KOPT-K1 (cell line): Measurements from ENCODE around the gene NELFE.
"Not testable (repeated sequence)": the region's sequence is repeated elsewhere in the genome, so short reads cannot be mapped to it uniquely, and the experiment has no call there.

Experiments
- H3K27ac ChIP-seq: fragments of 200-600 bp; sonication (generic); 2 replicates; pipeline ENCODE4 v1.5.1; 2016; ENCODE audit warnings: antibody characterized with exemption, mild to moderate bottlenecking, low read depth, low read length; ENCODE audit not compliant: poor library complexity, severe bottlenecking
- H3K36me3 ChIP-seq: fragments of 200-600 bp; sonication (generic); 2 replicates; pipeline ENCODE4 v1.5.1; 2017; ENCODE audit warnings: antibody characterized with exemption, mild to moderate bottlenecking, low read length, moderate library complexity; ENCODE audit not compliant: insufficient read depth
- H3K9me3 ChIP-seq: fragments of 200-600 bp; sonication (generic); 2 replicates; pipeline ENCODE4 v1.5.1; 2017; ENCODE audit warnings: antibody characterized with exemption, low read length, mild to moderate bottlenecking; ENCODE audit not compliant: insufficient read depth, poor library complexity, severe bottlenecking

NELFE gene

DNA sequence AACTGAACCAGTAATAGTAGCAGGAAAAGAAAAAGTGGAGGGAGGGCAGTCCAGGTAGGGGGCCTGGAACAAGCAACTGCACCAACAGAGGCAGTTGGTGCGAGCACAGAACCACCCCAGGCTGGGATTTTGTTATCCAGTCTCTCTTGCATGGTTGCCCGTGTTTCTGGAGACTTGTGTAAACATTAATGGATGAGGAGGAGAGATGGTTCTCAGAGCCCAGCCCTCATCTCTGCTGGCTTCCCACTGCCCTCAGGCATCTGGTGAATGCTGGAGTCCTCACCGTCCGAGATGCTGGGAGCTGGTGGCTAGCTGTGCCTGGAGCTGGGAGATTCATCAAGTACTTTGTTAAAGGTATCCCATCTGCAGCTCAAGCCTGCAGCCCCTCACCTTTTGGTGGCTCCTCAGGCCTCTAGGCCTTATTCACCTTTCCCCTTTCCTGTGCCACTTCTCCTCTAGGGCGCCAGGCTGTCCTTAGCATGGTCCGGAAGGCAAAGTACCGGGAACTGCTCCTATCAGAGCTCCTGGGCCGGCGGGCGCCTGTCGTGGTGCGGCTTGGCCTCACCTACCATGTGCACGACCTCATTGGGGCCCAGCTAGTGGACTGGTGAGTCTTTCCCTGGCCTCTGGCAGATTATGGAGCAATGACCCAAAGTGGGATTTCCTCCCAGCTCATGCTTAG is 21.6 kb upstream of the NELFE start:
- not testable (repeated sequence) for H3K36me3 ChIP-seq, H3K9me3 ChIP-seq, H3K27ac ChIP-seq

DNA sequence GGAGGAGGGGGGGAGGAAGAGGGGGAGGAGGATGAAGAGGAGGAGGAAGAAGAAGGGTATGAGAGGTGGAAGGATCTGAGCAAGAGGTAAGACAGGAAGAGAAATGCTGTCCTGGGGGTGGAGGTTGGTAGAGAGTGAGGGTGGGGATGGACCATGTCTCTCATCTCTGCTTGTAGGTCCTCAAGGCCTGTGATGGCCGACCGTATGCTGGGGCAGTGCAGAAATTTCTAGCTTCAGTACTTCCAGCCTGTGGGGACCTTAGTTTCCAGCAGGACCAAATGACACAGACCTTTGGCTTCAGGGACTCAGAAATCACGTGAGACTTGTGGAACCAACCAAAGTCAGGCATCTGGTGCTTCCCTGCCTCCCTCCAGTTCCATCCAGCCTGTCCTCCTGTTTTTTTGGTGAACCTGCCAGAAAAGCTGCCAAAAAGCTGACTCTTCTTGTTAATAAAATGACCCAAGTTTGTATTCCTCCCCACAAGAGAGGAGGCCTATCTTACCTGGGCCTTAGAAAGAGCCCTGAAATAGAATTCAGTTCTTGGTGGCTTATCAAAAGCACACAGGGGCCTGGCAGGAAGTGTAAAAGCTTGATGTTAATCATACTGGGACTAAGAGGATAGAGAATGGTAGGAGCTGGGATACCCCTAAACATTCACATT is 20.6 kb upstream of the NELFE start:
- H3K27ac ChIP-seq = no peak overlapping the region
- H3K36me3 ChIP-seq = no peaks in the 10 kb centered on the region
- no peaks in the 10 kb centered on the region for H3K9me3 ChIP-seq

DNA sequence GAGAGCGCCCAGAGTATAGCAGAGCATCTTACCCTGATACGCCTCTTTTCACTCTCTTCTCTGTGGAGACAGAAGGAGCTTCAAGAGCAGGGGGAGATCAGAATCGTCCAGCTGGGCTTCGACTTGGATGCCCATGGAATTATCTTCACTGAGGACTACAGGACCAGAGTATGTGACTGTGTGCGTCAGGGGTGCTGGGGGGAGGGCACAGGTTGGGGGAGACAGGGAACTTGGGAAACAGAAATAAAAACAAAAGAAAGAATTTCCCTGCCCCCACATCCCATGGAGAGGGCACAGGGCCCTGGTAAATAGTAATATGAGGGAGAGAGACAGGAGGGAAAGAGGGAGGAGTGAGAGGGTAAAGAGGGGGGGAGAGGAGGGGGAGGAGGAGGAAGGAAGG is 20.1 kb upstream of the NELFE start:
- Histone ChIP-seq H3K36me3 (no peaks in the 10 kb centered on the region), H3K9me3 (no peaks in the 10 kb centered on the region), H3K27ac (no peak overlapping the region)

DNA sequence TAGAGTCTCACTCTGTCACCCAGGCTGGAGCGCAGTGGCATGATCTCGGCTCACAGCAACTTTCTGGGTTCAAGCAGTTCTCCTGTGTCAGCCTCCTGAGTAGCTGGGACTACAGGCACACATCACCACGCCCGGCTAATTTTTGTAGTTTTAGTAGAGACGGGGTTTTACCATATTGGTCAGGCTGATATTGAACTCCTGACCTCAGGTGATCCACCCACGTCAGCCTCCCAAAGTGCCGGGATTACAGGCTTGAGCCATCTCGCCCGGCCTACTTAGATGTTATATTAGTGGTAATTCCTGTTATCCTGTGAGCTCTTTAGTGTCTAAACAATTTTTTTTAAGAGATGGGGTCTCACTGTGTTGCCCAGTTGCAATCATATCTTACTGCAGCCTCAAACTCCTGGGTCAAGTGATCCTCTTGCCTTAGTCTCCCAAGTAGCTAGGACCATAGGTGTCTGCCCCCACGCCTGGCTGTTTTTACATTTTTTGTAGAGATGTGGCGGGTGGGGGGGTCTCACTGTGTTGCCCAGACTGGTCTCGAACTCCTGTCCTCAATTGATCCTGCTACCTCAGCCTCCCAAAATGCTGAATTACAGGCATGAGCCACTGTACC is 19.2 kb upstream of the NELFE start:
- no peak overlapping the region for H3K27ac ChIP-seq
- H3K9me3 ChIP-seq = no peaks in the 10 kb centered on the region
- no peaks in the 10 kb centered on the region for H3K36me3 ChIP-seq

DNA sequence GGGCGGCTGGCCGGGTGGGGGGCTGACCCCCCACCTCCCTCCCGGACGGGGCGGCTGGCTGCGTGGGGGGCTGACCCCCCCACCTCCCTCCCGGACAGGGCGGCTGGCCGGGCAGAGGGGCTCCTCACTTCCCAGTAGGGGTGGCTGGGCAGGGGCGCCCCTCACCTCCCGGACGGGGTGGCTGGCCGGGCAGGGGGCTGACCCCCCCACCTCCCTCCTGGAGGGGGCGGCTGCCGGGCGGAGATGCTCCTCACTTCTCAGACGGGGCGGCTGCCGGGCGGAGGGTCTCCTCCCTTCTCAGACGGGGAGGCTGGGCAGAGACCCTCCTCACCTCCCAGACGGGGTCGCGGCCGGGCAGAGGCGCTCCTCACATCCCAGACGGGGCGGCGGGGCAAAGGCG is 17.3 kb upstream of the NELFE start:
- not testable (repeated sequence) for H3K36me3 ChIP-seq, H3K27ac ChIP-seq, H3K9me3 ChIP-seq

DNA sequence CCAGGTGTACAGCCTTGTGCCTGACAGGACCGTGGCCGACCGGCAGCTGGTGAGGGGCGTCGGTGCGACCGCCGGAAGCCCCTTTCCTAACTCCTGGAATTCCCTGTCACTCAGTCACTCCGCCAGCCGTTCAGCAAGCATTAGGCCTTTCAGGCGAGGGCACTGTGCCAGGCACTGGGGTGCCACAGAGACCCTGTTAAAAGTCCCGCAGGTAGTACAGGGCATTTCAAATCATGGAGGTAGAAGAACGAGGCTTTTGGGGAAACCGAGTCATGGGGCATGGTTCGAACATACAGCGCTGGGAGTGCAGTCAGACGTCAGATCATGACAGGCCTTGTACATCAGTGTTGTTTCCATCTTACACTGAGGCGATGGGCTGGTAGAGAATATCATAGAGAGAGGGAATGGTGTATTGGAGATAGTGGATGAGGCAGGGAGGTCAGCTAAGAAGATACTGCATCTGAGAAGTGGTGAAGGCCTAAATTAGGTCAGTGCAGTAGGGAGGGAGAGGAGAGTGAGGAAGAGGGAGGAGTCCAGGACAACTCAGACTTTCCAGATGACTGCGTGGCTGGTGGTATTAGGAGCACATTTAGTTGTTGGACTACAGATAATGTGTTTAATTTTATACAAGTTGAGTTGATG is 14.1 kb upstream of the NELFE start:
- Histone ChIP-seq H3K9me3 (no peaks in the 10 kb centered on the region), H3K36me3 (peaks cover 32% of the 10 kb centered on the region), H3K27ac (peak overlapping the region; percentile 77)

DNA sequence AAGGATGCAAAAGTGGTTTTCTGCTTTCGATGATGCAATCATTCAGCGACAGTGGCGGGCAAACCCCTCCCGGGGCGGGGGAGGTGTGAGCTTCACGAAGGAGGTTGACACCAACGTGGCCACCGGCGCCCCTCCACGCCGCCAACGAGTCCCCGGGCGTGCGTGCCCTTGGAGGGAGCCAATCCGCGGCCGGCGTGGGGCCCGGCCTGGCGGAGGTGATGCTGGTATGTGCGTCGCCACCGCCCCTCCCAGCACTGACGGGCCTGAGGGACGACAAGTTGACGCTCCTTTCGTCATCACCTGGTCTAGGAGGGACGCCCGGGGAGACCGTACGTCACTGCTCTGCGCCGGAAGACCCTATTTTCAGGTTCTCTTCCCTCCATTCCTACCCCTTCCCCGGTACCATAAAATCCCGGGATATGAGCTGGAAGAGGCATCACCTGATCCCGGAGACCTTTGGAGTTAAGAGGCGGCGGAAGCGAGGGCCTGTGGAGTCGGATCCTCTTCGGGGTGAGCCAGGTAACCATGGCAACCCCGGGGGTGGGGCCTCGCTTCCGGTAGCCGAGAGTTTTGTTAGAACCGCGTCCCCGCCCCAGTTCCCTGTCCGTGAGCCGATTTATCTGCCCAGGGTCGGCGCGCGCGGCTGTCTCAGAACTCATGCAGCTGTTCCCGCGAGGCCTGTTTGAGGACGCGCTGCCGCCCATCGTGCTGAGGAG is 13.4 kb upstream of the NELFE start, which contains the start of gene DXO:
Gene DXO (minus strand): TSS at position 146 of the 716 bp plus-strand sequence. CDS start 463 bp downstream, outside the sequence.
- Histone ChIP-seq H3K36me3 (peaks cover 39% of the 10 kb centered on the region), H3K9me3 (no peaks in the 10 kb centered on the region), H3K27ac (peak within 1 kb of the TSS; percentile 77)

DNA sequence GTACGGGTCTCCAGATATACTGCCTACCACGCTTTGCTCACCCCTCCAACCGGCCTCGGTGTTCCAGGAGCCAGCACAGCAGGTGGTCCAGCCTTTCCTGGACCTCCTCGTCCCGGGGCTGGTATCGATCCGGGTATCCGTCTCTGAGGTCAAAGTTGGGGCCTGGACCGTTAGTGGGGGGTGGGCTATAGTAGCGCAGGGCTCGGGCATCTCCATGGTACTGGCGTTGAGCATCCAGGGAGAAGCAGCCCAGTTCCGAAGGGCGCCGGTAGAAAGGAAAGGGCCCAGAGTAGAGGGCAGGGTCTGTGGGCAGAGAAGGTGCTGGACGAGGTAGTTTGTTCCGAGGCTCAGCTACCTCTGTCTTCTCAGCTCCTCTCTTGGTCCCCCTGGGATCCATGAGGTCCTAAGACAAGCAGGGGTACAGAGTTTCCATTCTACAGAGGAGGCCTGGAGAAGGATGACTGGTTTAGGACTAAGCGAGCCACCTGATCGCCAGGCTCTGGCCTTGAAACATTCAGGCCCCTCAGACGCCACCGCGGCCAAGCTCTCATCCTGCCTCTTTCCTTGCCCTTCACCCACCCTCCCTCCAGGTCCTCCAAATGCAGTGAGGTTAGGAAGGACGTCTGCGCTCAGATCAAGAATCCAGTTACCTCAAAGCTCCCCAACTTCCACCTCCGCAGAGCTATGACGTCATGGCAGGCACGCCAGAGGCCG is 12.7 kb upstream of the NELFE start:
- Histone ChIP-seq H3K27ac (peak overlapping the region; percentile 77), H3K36me3 (peaks cover 46% of the 10 kb centered on the region), H3K9me3 (no peaks in the 10 kb centered on the region)

DNA sequence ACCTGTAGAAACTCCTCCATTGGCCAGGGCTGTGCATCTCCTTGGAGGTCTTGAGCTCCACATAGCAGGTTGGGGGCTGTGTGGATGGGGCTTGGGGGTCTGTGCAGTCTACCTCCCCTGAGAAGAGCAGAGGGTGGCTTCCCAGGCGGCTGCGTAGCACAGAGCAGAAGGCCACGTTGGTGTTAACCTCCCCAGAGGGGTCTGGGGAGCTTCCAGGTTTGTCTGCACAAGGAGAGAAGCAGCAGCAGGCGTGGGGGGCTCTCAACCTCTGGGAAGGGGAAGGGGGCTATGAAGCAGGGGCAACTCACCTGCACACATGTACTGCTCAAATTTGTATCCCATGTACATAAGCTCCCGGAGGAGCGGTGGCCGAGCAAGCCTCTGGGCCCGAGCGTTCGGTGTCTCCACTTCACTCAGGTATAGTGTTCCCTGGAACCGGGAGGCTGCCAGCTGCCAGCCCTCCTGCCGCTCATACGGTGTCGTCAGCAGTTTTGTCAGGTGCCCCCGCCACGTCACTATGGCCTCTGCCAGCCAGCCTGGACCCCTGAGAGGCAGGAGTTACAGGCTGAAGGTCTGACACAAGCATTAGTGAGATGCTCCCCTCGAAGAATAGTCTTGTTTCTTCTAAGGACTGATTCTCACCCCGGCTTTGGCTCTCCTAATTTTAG is 12.0 kb upstream of the NELFE start:
- H3K27ac ChIP-seq = peak overlapping the region; percentile 77
- no peaks in the 10 kb centered on the region for H3K9me3 ChIP-seq
- H3K36me3 ChIP-seq = peaks cover 53% of the 10 kb centered on the region

DNA sequence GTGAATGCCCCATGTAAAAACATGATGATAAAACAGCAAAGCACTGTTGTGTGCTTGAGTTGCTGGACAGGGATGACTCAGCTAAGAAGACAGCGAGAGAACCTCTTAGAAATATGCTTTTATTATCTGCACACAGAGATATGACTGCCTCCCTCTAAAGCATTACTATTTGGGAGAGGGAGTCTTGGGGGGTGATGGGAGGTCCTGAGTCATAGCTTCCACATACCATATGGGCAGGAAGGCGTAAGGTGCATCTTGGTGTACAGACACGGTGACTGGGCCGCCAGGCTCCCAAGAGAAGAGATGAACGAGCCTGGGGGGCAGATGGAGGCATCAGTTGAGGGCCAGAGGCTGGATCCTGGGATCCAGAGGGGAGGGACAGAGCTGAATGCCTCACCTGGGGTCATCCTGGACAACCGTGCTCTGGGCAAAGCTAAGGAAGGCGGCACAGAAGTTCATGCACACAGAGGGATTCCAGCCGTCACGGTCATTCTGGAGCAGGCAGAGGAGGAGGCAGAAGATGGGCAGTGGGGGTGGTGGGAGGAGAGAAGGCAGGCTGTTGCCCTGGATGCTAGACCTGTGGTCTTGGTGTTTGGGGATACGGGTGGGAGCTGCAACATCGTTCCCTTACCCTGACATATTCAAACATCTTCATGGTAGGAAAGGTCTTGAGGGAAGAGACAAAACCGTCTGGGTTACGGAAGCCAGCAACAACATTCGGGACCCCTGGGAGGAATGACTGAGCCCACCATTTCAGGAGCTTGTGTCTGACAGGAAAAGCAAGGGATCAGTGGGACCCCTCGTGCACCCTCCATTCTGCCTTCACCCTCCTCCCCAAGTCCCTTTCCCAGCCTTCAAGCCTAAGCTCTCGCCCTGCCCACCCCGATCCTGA is 11.2 kb upstream of the NELFE start:
- Histone ChIP-seq H3K36me3 (peaks cover 61% of the 10 kb centered on the region), H3K9me3 (no peaks in the 10 kb centered on the region), H3K27ac (no peak overlapping the region)

DNA sequence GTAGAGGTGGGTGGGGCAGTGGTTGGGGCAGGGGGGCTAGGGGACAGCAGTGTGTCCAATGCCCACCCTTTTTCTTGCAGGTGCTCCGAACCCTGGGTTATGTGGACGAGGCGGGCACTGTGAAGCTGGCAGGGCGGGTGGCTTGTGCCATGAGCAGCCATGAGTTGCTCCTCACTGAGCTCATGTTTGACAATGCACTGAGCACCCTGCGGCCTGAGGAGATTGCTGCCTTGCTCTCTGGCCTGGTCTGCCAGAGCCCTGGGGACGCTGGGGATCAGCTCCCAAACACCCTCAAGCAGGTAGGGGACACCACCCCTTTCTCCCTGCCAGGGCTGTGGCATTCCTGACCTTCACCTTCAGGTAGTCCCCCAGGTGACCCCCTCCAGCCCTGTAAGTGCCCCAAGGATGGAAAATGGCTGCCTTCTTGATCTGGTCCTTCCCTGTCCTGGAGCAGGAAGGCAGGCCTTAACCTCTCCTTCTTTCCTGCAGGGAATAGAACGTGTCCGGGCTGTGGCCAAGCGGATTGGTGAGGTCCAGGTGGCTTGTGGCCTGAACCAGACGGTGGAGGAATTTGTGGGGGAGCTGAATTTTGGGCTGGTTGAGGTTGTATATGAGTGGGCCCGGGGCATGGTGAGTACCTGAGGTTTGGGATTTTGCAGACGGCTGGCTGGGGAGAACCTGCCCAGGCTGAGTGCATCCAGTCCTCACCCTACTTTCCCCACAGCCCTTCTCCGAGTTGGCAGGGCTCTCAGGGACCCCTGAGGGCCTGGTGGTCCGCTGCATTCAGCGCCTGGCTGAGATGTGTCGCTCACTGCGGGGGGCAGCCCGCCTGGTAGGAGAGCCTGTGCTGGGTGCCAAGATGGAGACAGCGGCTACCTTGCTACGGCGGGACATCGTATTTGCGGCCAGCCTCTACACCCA is 10.3 kb upstream of the NELFE start:
- Histone ChIP-seq H3K9me3 (no peaks in the 10 kb centered on the region), H3K27ac (no peak overlapping the region), H3K36me3 (peaks cover 70% of the 10 kb centered on the region)

DNA sequence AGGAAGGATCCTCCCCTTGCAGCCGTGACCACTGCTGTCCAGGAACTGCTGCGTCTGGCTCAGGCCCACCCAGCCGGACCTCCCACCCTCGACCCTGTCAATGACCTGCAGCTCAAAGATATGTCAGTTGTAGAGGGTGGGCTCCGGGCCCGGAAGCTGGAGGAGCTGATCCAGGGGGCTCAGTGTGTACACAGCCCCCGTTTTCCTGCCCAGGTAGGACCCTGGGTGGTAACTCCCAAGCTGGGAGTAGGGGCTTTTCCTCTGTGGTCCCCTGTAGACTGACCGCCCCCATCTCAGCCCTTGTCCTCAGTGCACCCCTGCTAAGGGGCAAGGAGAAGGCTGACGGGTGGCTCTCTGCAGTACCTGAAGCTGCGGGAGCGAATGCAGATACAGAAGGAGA is 9.6 kb upstream of the NELFE start:
- no peak overlapping the region for H3K27ac ChIP-seq
- no peaks in the 10 kb centered on the region for H3K9me3 ChIP-seq
- peaks cover 77% of the 10 kb centered on the region for H3K36me3 ChIP-seq
